ENCODE measurements around the gene CBR4. TPM values are rescaled to one million over a fixed set of nuclear protein-coding genes. Genes with fewer than 3 reads are reported as not detected.

Gene CBR4
- total RNA-seq, 1 experiment from 2014 or later, result 33.6 TPM

- Histone ChIP-seq H3K23me2 (ENCODE audit: insufficient read length, low read depth, low read length, poor library complexity, severe bottlenecking) (no peaks in the 10 kb centered on the region), H2BK120ac (ENCODE audit: low read depth, low read length, poor library complexity, severe bottlenecking) (no peak overlapping the region), H2BK15ac (ENCODE audit: low read depth, low read length) (no peak overlapping the region), H4K91ac (ENCODE audit: insufficient read length, low read depth, low read length) (no peak overlapping the region), H2BK12ac (ENCODE audit: insufficient read length, low read depth, low read length) (no peak overlapping the region), H4K8ac (replicated peaks; ENCODE audit: insufficient read length, low read depth, low read length) (no peak overlapping the region), H3K9ac (ENCODE audit: extremely low read depth, insufficient read length, low read length) (no peak overlapping the region), H3K4me2 (ENCODE audit: insufficient read depth, insufficient read length, low read length) (no peak overlapping the region), H3K14ac (ENCODE audit: insufficient read depth, low read length) (no peak overlapping the region), H2BK5ac (ENCODE audit: insufficient read length, low read length) (no peak overlapping the region), H3K4me1 (ENCODE audit: insufficient read depth, low read length) (no peaks in the 10 kb centered on the region), H3K79me2 (ENCODE audit: insufficient read depth, low read length) (0 out of 2 replicates have a peak, but pooled peaks cover 2% of the 10 kb centered on the region), H2AK5ac (ENCODE audit: insufficient read length, low read length) (no peak overlapping the region), H3K9me3 (ENCODE audit: control insufficient read depth, low read depth, low read length) (no peaks in the 10 kb centered on the region), H3K79me1 (ENCODE audit: insufficient read depth, low read depth, low read length, poor library complexity, severe bottlenecking) (no peaks in the 10 kb centered on the region), H2AFZ (ENCODE audit: low read length) (no peak overlapping the region), H3K27me3 (ENCODE audit: insufficient read depth, low read length) (no peaks in the 10 kb centered on the region), H4K20me1 (ENCODE audit: control insufficient read depth, insufficient read depth, insufficient read length) (no peaks in the 10 kb centered on the region), H3K27ac (ENCODE audit: insufficient read length, low read depth, low read length) (no peak overlapping the region), H3K23ac (ENCODE audit: insufficient read length, low read depth, low read length) (no peak overlapping the region), H3K4ac (ENCODE audit: low read depth, low read length) (no peak overlapping the region), H3K56ac (ENCODE audit: insufficient read length, low read depth, low read length) (no peak overlapping the region), H2BK20ac (ENCODE audit: low read depth, low read length, poor library complexity, severe bottlenecking) (no peak overlapping the region), H3K18ac (ENCODE audit: insufficient read length, low read depth, low read length) (no peak overlapping the region), H3T11ph (ENCODE audit: low read length) (no peak overlapping the region), H4K5ac (ENCODE audit: insufficient read length, low read depth, low read length) (no peak overlapping the region)
- H3K27me3 Mint-ChIP-seq (ENCODE audit: low read depth), result no peaks in the 10 kb centered on the region
- no peak for TF ChIP-seq CTCF (conservative IDR thresholded peaks at IDR 0.05)
- H3K4me1 Mint-ChIP-seq, result 0 out of 4 replicates have a peak, but pooled peaks cover 0 to 3% of the 10 kb centered on the region in 2 experiments
- H3K36me3 Mint-ChIP-seq (ENCODE audit: insufficient read depth in 1 of 3, low read depth in 3 of 3), result peaks cover 7 to 65% (median 47%) of the 10 kb centered on the region in 3 experiments; a peak in 6 of 7 replicates
- no peaks in the 10 kb centered on the region for H3K9me3 Mint-ChIP-seq
- H3K27ac Mint-ChIP-seq, result no peak overlapping the region; a peak in 2 of 7 replicates
- no peak for DNase-seq
- no peak overlapping the region for H3K4me3 Mint-ChIP-seq
- WGBS (ENCODE audit: extremely low coverage, insufficient read length, low lambda C conversion rate), result no CpG with 5 or more reads among the region's 2 CpGs
Measured at GRCh38 chr4:168995537-168996295, 14.3 kb downstream of the CBR4 start.
